HG03175 (cell line): ENCODE results near the gene DIPK1B.
"Not testable (repeated sequence)": the region's sequence is repeated elsewhere in the genome, so short reads cannot be mapped to it uniquely, and the experiment has no call there.

ENCODE experiments used
- ATAC-seq: cut with Tn5 transposase; IDR thresholded peaks from one replicate; pipeline ENCODE4 v1.9.1; 2021; ENCODE audit warnings: mild to moderate bottlenecking, moderate library complexity; ENCODE audit not compliant: unreplicated experiment

The DIPK1B gene

DNA sequence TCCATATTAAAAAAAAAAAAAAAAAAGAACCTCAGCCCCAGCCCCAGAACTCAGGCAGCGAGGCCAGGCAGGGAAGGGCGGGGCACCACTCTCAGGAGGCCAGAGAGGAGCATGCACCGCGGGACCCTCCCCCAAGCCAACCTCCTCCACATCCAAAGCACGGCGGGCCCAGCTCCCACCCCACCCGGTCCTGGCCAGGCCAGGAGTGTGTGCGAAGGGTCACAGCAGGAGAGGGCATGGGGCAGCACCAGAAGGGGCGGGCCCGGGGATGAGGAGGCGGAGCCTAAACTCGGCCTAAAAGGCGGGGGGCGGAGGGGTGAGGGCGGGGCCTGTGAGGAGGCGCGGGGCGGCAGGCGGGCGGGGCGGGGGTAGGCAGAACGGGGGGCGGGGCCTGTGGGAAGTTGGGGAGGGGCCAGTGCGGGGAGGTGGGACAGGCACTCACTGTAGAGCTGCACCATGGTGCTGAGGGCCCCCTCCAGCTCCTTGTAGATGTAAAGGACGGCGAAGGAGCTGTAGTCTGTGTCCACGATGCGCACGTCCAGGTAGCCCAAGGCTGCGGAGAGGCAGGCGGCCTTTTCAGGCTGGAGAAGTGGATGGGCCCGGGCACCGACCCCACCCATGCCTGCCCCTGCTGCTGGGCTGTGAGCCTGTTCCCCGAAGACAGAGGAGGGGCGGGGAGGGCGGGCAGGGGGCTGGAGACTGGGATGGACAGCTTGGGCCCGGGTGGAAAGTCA lies 50.7 kb downstream of the DIPK1B start:
- no peak for ATAC-seq

DNA sequence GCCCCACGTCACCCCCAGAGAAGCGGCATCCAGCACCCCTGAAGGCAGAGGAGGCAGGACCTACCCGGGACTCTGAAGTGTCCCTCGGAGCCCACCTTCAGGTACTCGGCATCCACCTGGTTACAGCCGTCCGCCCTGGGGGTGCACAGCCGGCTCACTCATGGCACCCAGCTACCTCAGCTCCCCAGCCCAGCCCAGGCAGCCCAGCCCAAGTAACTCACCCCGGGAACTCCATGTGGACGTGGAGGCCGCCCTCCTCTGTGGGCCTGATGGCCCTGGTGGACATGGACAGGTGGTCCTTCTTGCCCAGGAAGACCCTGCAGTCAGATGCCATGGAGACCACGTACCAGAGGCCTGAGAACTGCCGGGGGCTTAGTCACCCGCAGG lies 51.3 kb downstream of the DIPK1B start:
- no peak for ATAC-seq

DNA sequence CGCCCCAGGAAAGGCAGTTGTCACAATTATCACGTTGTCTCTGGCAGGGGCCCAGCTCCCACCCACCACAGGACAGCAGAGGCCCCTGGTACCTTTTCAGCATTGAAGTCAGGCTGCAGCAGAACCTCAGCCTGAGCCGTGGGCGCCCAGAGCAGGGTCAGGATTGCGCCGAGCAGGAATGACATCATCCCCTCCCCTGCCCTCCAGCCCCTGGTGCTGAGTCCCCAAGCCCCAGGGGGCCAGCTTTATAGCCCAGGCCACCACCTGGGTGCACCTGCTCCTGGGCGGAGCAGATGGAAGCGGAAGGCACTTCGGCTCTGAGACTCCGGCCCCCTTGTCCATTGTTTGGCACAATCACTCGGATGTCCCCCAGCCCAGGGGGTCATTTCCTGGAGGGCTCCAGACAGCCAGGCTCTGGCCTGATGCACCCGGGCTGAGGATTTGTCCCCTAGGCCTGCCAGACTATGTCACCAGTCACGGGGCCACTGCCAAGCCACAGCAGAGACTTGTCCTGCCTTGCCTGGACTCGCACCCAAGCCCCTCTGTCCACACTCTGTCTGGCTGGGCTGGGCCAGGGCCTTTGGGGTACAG lies 52.0 kb downstream of the DIPK1B start, which contains the start of gene LCN15:
TSS of gene LCN15 (minus strand) at position 218 of the 591 bp plus-strand sequence. CDS start at position 188, 30 bp downstream.
- no peak for ATAC-seq

DNA sequence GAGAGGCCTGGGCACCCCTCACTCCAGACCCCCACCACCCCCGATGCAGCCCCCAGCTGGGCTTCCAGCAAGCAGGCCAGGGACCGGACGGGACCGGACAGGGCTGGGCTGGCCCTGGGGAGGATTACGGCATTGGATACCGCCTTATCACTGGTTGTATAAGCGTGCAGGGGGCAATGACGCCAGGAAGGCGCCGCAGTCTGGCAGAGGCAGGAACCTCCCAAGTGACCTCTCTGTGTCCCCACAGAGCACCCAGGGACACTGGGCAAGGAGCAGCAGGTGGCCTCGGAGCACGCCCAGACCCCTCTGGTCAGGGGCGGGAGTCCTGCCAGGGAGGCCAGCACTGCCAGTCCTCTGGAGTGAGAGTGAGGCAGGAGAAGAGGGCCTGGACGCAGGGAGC lies 52.7 kb downstream of the DIPK1B start:
- ATAC-seq = no peak

DNA sequence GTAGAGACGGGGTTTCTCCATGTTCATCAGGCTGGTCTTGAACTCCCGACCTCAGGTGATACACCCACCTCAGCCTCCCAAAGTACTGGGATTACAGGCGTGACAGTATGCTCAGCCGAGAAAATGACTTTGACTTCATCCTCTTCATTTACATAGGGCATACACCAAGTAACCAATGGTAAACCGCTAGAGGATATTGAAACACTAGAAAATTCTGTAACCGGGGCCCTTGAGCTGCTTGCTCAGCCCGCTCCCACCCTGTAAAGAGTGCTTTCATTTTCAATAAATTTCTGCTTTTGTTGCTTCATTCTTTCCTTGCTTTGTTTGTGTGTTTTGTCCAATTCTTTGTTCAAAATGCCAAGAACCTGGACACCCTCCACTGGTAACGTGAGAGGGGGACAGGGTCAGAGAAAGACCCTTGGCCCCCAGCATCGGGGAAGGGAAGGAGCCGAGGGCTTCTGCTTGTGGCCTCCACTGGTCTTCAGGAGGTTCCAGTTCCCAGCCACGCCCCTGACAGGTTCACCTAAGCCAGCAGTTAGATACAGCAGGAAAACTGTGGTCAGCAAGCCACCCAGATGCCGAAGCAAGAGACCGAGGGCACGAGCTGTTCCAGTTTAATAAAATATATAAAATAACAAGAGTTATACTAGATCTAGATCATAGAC lies 53.5 kb downstream of the DIPK1B start:
- peak; percentile 58 for ATAC-seq

DNA sequence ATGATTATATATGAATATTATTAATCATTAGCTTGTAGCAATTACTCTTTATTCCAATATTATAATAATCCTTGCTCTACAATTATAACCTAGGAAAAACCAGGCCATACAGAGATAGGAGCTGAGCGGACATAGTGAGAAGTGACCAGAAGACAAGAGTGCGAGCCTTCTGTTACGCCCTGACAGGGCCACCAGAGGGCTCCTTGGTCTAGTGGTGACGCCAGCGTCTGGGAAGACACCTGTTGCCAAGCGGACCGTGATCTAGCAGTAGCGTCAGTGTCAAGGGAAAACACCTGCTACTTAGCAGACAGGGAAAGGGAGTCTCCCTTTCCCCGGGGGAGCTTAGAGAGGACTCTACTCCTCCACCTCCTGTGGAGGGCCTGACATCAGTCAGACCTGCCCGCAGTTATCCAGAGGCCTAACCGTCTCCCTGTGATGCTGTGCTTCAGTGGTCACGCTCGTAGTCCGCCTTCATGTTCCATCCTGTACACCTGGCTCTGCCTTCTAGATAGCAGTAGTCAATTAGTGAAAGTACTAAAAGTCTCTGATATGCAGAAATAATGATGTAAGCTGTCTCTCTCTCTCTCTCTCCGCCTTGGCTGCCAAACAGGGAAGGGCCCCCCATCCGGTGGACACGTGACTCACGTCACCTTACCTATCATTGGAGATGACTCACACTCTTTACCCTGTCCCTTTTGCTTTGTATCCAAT lies 54.2 kb downstream of the DIPK1B start:
- not testable (repeated sequence) for ATAC-seq

DNA sequence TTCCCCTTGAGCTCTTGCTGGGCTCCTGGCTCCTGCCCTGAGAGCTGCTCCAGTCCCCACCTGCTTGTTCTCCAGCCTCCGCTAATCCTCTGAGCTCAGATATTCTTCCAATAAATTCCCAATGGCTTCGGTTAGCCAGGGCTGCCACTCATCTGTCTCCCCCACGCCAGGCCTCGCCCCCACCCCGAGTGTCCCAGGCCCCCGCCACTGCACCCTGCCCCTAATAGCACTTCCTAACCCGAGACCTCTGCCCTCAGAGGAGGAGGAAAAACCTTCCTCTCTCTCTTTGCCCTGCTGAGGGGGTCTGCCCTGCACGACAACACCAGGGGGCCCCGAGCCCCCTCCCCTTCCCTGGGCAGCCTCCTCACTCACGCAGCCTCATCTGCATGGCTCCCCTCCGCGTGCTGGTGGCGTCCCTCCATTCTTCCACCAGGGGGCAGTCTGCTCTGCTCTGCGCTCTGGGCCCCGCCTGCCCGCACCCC lies 57.4 kb downstream of the DIPK1B start:
- ATAC-seq = no peak

DNA sequence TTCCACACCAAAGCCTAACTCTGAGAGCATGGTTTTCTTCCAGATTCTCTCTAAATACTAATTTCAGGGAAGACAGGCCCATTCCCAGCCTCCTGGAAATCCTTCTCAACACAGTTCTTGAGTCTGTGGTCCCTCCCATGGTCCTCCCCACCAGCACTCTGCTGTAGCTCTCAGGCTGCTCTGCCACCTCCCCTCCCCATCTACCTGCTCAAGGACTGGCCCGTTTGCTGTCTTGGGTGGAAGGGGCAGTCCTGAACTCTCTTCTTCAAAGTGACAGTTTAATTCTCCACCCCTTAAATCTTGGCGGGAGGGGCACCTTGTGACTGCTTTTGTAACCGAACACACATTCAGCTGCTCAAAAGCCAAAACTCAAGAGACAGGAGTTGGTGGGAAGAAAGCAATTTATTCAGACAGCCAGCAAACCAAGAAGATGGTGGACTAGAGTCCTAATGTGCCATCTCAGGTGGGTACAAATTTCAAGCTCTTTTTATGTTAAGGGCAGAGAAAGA lies 59.6 kb downstream of the DIPK1B start:
- no peak for ATAC-seq

DNA sequence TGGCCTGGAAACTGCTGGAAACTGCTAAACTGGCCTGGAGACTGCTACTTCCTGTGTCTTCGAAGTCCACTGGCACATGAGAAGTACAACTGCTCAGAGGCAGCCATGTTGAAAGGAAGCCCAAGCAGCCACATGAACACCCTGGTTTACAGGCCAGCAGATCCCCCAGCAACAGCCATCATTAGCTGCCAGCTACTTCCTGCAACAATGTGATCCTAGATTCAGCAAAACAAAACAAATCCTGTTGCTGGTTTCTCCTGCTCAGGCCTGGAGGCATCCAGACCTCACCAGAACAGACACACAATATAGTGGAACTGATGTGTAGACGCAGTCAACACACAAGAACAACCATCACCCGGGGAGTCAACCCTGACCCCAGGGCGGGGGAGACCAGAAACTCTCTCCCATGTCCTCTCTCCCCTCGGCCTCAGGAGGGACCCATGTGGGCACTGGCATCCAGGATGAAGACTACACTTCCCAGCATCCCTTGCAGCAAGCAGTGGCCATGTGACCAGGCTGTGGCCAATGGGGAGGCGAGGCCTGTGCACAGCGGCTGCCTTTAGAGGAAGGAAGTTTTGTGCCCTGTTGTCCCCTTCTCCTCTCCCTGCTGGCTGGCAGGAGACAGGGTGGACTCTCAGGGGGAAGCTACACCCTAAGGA lies 61.1 kb downstream of the DIPK1B start:
- no peak for ATAC-seq
